Astrocyte (in vitro differentiated cells and primary cell): ENCODE measurements around the gene CBLIF. TPM values are rescaled to one million over a fixed set of nuclear protein-coding genes. Genes with fewer than 3 reads are reported as not detected.

ENCODE experiments used
- DNase-seq: peaks from one replicate; pipeline ENCODE4 v3.0.0-alpha.2; 2010; ENCODE audit warnings: low read depth
- FAIRE-seq: peaks from 2 replicates; lab custom pipeline; 2011; peaks lifted over from hg19 to GRCh38; lab: Jason Lieb, UNC
- H2AFZ ChIP-seq: 2 replicates; pipeline ENCODE4 v1.6.0; 2012; ENCODE audit warnings: low read depth, low read length, inconsistent platforms
- H3K27ac ChIP-seq: 2 replicates; pipeline ENCODE4 v1.5.1; 2011; ENCODE audit warnings: low read depth, low read length, inconsistent platforms
- H3K27me3 ChIP-seq: 2 replicates; pipeline ENCODE4 v1.6.0; 2011; ENCODE audit warnings: low read length, inconsistent platforms; ENCODE audit not compliant: insufficient read depth
- H3K36me3 ChIP-seq: 2 replicates; pipeline ENCODE4 v1.5.1; 2011; ENCODE audit warnings: low read length, inconsistent platforms; ENCODE audit not compliant: insufficient read depth
- H3K4me1 ChIP-seq: 2 replicates; pipeline ENCODE4 v1.5.1; 2011; ENCODE audit warnings: low read length, inconsistent platforms; ENCODE audit not compliant: insufficient read depth
- H3K4me2 ChIP-seq: 2 replicates; pipeline ENCODE4 v1.6.0; 2012; ENCODE audit warnings: low read length, inconsistent platforms
- H3K4me3 ChIP-seq: 2 replicates; pipeline ENCODE4 v1.5.1; 2011; ENCODE audit warnings: low read depth, mild to moderate bottlenecking, low read length, inconsistent platforms; ENCODE audit not compliant: insufficient read depth
- H3K79me2 ChIP-seq: 2 replicates; pipeline ENCODE4 v1.6.0; 2012; ENCODE audit warnings: mild to moderate bottlenecking, low read length, inconsistent platforms; ENCODE audit not compliant: insufficient read depth
- H3K9ac ChIP-seq: 2 replicates; pipeline ENCODE4 v1.6.0; 2012; ENCODE audit warnings: mild to moderate bottlenecking, low read length, inconsistent platforms
- H3K9me3 ChIP-seq: 2 replicates; pipeline ENCODE4 v1.5.1; 2012; ENCODE audit warnings: low read depth, mild to moderate bottlenecking, low read length, inconsistent platforms; ENCODE audit not compliant: insufficient read depth
- H4K20me1 ChIP-seq: 2 replicates; pipeline ENCODE4 v1.6.0; 2012; ENCODE audit warnings: low read length, inconsistent platforms; ENCODE audit not compliant: insufficient read depth
- H3K27ac Mint-ChIP-seq: one replicate; pipeline ENCODE4 v1.8.0; 2021; ENCODE audit warnings: mild to moderate bottlenecking, mixed read lengths; ENCODE audit not compliant: unreplicated experiment
- H3K27me3 Mint-ChIP-seq: one replicate; pipeline ENCODE4 v1.8.0; 2021; ENCODE audit warnings: low read depth, mixed read lengths; ENCODE audit not compliant: unreplicated experiment
- H3K36me3 Mint-ChIP-seq: one replicate; pipeline ENCODE4 v1.8.0; 2021; ENCODE audit warnings: low read depth, mixed read lengths; ENCODE audit not compliant: unreplicated experiment
- H3K4me1 Mint-ChIP-seq: one replicate; pipeline ENCODE4 v1.8.0; 2021; ENCODE audit warnings: low read depth, mixed read lengths; ENCODE audit not compliant: unreplicated experiment
- H3K4me3 Mint-ChIP-seq: one replicate; pipeline ENCODE4 v1.8.0; 2021; ENCODE audit warnings: mild to moderate bottlenecking, moderate library complexity, mixed read lengths; ENCODE audit not compliant: unreplicated experiment
- H3K9me3 Mint-ChIP-seq: one replicate; pipeline ENCODE4 v1.8.0; 2021; ENCODE audit warnings: mild to moderate bottlenecking, mixed read lengths; ENCODE audit not compliant: unreplicated experiment
- CTCF ChIP-seq: IDR thresholded peaks from 2 replicates; pipeline ENCODE4 v1.5.1; 2011; ENCODE audit warnings: low read depth, mild to moderate bottlenecking, inconsistent platforms, low read length, moderate library complexity; ENCODE audit not compliant: insufficient read depth
- EZH2 ChIP-seq: IDR thresholded peaks from 2 replicates; pipeline ENCODE4 v1.6.1; 2012; ENCODE audit warnings: mild to moderate bottlenecking, low read length, inconsistent platforms; ENCODE audit not compliant: insufficient read depth
- total RNA-seq: library from RNA; stranded (reverse); gene quantifications from 2 replicates; pipeline ENCODE4 v1.2.1, GENCODE V29; 2021

The CBLIF gene
- total RNA-seq, 1 donor from 2014 or later, result not detected

- no peak for DNase-seq
- Mint-ChIP-seq H3K27ac (no peak overlapping the region), H3K4me3 (no peak overlapping the region), H3K9me3 (peaks cover 3% of the 10 kb centered on the region), H3K27me3 (no peaks in the 10 kb centered on the region), H3K4me1 (peaks cover 30% of the 10 kb centered on the region), H3K36me3 (peaks cover 18% of the 10 kb centered on the region)
- Histone ChIP-seq H3K27me3 (no peaks in the 10 kb centered on the region), H3K36me3 (no peaks in the 10 kb centered on the region), H4K20me1 (no peaks in the 10 kb centered on the region), H3K9me3 (no peaks in the 10 kb centered on the region), H3K4me3 (no peak overlapping the region), H2AFZ (no peak overlapping the region), H3K4me2 (no peak overlapping the region), H3K79me2 (no peaks in the 10 kb centered on the region), H3K27ac (no peak overlapping the region), H3K4me1 (peaks cover 22% of the 10 kb centered on the region), H3K9ac (no peak overlapping the region)
- TF ChIP-seq EZH2 (no peak), CTCF (no peak)
- FAIRE-seq, result no peak
These were observed 61.6 kb downstream of the CBLIF start for GRCh38 chr11:59783632-59784090.

- Histone ChIP-seq H3K4me1 (peaks cover 11% of the 10 kb centered on the region), H3K4me2 (no peak overlapping the region), H4K20me1 (peaks cover 7% of the 10 kb centered on the region), H3K9ac (no peak overlapping the region), H2AFZ (no peak overlapping the region), H3K4me3 (no peak overlapping the region), H3K79me2 (no peaks in the 10 kb centered on the region), H3K27ac (no peak overlapping the region), H3K36me3 (no peaks in the 10 kb centered on the region), H3K27me3 (no peaks in the 10 kb centered on the region), H3K9me3 (no peaks in the 10 kb centered on the region)
- Mint-ChIP-seq H3K27me3 (no peaks in the 10 kb centered on the region), H3K27ac (no peak overlapping the region), H3K9me3 (peaks cover 3% of the 10 kb centered on the region), H3K4me3 (no peak overlapping the region), H3K4me1 (peaks cover 29% of the 10 kb centered on the region), H3K36me3 (peaks cover 17% of the 10 kb centered on the region)
- TF ChIP-seq EZH2 (no peak), CTCF (no peak)
- FAIRE-seq (no peak), DNase-seq (no peak)
These were observed 63.2 kb downstream of the CBLIF start for GRCh38 chr11:59782080-59782479.

DNA sequence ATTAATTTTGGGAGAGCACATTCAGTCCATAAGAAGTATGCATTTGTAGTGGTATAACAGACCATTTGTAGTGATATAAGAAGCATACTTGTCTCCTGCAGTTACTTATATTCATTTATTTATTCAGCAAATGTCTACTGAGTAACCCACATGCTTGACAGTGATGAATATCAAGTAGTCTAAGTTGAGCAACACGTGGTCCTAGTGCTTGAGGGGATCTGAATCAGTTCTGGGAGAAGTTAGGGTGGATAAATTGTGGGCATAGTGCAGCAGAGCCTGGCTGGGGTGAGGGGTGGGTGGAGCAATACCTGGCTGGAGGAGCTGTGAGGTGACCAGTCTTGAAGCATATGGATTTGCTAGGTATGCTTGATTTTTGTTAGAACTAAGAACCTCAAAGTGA, 65.8 kb downstream of the CBLIF start:
- H3K27ac ChIP-seq, result no peak overlapping the region
- H3K36me3 ChIP-seq, result peaks cover 2% of the 10 kb centered on the region
- H3K27me3 ChIP-seq, result no peaks in the 10 kb centered on the region
- Mint-ChIP-seq H3K27ac (no peak overlapping the region), H3K36me3 (peaks cover 24% of the 10 kb centered on the region), H3K27me3 (no peaks in the 10 kb centered on the region), H3K4me3 (no peak overlapping the region), H3K9me3 (peaks cover 1% of the 10 kb centered on the region), H3K4me1 (peaks cover 33% of the 10 kb centered on the region)
- H3K4me2 ChIP-seq, result no peak overlapping the region
- peaks cover 15% of the 10 kb centered on the region for H3K4me1 ChIP-seq
- H4K20me1 ChIP-seq, result peaks cover 7% of the 10 kb centered on the region
- no peaks in the 10 kb centered on the region for H3K79me2 ChIP-seq
- DNase-seq, result no peak
- no peak overlapping the region for H3K4me3 ChIP-seq
- no peak overlapping the region for H3K9ac ChIP-seq
- H2AFZ ChIP-seq, result no peak overlapping the region
- no peak for TF ChIP-seq CTCF
- TF ChIP-seq EZH2, result no peak
- H3K9me3 ChIP-seq, result no peaks in the 10 kb centered on the region
- FAIRE-seq, result no peak
